GM18520 (cell line): Measurements from ENCODE around the gene MARVELD1.
"Not testable (repeated sequence)": the region's sequence is repeated elsewhere in the genome, so short reads cannot be mapped to it uniquely, and the experiment has no call there.

ENCODE experiments used
- ATAC-seq: cut with Tn5 transposase; IDR thresholded peaks from one replicate; pipeline ENCODE4 v1.9.1; 2021; ENCODE audit not compliant: unreplicated experiment

Gene MARVELD1

DNA sequence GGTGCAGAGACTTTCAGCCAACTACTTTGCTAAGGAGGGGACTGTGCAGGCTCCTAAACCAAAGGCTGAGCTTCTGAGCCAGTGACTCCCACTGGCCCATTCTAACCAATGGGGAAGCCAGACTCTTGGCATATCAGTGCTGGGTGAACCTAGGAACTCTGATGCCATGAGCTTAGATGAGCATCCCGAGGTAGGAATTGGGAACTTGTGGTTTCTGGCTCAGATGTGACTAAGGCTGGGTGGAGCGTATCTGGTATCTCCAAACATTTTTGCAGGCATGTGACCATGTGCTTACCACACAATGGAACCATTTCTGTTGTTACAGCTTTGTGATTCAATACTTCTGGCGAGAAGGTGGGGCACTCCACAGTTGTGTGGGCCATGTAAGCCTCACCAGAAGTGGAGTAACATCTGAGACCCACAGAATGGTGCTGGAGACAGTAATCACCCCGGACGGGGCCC lies 23.9 kb upstream of the MARVELD1 start:
- ATAC-seq = no peak

DNA sequence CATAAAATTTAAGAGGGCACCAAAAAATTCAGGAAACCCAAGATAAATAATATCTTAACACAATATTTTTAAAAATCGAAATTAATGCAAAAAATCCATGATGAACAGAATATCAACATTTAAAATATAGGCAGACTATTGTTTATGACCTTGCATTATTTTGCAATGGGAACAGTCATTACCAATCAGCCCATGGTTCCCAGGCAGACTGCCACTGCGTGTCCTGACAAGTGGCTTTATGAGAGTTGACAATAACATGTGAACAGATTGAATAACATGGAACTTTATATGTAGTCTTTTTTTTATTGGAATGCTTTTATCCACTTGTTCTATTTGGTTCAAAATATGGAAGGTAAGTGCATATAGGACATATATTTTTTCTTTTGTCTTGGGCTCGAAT lies 23.4 kb upstream of the MARVELD1 start:
- no peak for ATAC-seq

DNA sequence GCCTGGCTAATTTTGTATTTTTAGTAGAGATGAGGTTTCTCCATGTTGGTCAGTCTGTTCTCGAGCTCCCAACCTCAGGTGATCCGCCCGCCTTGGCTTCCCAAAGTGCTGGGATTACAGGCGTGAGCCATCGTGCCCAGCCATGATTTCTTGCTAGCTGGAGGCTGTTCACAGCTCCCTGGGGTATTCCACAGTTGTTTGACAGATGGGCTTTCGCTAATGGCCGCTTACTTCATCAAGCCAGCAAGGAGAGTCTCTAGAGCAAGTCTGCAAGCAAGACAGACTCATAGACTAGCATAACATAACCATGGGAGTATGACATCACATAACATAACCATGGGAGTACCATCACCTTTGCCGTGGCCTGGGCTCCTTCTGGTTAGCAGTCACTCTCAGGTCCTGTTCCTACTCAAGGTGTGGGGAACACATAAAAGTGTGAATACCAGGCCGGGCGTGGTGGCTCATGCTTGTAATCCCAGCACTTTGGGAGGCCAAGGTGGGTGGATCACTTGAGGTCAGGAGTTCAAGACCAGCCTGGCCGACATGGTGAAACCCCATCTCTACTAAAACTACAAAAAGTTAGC lies 15.4 kb upstream of the MARVELD1 start:
- not testable (repeated sequence) for ATAC-seq

DNA sequence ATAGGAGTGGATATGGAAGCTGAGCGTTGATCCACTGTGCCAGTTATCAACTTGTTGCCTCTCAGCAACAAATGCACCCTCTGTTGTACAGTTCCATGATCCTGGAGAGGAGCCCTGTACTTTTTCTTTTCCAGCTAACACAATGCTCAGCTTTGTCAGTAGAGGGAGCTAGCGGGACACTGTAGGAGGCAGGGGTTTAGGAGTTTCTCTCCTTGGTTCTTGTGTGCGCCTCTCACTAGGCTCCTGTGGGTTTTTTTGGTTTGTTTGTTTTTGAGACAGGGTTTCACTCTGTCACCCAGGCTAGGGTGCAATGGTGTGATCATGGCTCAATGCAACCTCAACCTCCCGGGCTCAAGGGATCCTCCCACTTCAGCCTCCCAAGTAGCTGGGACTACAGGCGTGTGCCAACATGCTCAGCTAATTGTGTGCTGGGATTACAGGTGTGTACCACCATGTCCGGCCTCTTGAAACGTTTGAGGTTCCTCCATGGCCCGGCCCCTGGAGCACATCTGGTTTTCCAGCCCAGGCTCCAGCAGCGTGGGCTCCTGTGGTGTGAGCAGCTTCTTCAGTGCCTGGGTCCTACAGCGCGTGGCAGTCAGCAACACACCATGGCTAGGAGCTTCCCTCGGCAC lies 12.0 kb upstream of the MARVELD1 start:
- peak; percentile 50 for ATAC-seq

DNA sequence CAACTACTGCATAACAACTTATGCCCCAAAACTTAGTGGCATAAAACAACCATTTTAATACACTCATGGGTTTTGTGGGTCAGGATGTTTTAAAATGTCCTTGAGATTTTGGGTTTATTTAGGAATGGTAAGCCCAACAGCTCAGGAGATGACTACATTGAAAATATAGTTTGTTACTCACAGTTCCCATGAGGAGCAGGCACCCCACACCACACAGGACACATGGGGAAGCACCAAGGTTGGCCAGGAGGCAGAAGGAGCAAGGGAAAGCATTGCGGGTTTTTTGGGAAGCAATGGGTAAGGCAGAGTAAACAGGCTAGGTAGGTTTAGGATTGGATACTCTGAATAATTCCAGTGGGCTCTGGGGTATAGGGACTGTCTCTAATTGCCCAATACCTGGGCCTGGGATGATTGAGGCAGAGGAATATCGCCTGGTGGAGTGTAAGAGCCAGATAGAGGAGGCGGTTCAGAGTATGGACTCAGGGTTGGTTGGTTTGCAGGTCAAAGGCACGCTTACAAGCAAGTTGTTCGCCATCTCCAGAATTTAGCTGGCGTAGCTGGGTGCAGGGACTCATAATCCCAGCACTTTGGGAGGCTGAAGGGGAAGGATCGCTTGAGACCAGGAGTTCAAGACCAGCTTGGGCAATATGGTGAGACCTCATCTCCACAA lies 10.0 kb upstream of the MARVELD1 start:
- no peak for ATAC-seq

DNA sequence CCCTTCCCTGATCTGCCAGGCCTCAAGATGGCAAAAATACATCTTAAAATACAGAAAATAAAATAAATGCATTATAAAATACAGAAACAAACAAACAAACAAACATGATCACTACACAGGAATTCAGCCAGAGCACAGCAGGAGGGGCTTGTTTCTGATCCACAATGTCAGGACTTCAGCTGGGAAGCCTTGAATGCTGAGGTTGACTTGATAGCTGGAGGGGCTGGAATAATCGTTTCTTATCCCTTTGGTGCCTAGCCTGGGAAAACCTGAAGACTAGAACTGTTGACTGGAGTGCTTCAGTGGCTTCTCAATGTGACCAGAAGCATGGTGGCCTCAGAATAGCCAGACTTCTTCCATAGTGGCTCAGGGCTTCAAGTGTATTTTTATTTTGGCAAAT lies 9.2 kb upstream of the MARVELD1 start:
- ATAC-seq = no peak

DNA sequence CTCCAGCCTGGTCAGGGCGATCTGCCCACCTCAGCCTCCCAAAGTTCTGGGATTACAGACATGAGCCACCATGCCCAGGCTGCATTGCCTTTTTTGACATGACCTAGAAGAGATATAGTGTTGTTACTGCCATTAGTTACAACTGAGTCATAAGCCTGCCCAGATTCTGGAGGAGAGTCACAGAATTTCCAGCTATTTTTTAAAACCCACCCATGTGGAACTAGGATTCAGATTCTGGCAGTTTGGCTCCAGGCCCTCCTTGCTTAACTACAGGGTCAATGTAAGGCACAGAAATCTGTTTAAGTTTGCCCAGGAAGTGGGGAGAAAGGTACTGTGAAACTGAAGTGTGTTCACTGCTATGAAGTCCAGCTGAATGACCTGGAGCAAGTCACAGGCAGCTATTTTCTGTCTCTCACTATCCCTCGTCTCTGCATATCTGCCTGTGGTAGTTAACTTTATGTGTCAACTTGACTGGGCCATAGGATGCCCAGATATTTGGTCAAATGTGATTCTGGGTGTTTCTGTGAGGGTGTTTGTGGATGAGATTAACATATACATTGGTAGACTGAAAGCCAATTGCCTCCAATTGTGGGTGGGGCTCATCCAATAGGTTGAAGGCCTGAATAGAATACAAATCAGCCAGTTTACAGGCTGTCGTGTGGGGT lies 8.4 kb upstream of the MARVELD1 start:
- ATAC-seq = no peak

DNA sequence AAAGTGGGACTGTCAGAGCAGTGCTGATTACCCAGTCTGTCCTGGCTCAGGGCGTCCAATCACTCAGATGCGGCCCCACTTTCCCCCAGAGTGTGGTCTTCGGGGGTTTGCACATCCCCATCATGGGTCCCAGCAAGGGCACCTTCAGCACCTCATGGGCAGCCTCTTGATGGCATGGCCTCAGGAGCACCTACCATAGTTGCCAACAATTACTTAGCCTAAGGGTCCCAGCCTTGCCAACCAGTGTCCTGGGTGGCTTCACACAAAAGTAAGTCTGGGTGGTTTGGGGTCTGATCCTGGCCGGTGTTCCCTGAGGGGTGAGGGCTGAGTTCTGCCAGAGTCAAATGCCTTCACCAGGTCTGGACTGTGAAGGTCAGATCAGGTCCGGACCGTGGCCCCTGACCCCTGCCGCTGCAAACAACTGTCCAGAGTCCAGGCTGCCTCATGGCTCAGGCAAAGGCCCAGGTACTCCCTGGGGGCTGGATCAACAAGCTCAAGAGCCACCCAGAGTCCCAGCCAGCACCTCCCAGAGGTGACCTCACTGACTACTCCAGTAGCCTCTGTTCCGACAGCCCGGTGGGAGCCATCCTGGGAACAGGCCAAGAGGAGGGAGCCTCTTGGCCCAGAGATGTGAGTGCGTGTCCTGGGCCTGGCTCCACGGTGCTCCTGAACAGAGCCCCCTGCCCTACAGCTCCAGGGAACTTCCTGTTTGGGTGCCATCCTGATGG lies 6.2 kb upstream of the MARVELD1 start:
- ATAC-seq = no peak

DNA sequence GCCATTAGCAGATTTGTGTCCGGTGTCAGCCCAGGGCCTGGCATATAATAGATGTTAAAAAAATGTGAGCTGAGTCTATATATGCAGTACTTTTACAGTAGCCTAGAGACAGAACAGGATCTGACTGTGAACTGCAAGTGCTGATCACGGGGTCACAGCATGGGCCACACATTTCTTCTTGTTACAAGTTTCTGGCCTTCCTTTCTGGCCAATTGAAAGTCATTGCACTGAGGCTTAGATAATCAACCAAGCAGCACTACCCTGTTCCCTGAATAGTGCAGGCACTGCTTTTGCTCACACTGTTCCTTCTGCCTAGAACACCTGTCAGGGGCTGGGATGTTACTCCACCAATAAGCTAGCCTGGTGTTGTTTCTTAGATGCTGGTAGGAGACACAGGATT lies 5.4 kb upstream of the MARVELD1 start:
- no peak for ATAC-seq

DNA sequence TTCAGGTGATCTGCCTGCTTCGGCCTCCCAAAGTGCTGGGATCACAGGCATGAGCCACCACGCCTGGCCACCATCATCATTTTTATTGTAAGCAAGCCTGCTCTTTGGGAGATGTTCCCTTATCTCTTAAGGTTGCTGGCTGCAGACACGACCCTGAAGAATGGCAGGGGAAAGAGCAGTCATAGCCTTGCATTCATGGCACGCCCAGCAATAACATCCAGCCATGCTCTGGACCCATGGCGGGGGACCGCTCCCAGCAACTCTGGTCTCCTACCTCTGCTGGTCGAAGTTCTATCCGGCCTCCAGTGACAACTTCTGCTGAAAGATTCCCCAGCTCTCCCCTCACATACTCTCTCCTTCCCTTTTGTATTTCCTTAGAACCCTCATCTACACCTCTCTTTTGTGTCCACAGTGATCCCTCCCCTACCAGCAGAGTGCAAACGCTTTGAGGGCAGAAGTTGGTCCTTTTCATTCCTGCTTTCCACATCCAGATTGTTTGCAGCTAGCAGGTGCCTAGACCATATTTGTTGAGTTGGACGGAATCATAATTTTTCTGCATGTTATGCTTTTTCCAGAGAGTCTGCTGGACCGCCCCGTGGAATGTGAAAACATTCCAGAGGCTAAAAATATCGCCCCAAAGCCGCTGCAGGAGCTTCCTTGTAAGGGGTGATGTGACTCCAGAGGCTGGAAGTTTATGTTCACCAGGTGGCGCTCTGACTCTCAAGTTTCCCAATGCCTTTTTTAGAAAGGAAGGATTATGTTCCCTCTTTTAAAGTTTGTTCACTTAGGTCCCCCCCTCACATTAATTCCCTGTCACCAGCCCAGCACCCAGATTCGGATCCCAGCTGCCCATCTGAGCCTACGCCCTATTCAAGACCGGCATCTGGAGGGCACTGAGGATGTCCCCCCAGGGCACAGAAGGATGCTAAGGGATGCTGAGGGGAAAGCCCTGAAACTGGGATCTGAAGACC lies 4.3 kb upstream of the MARVELD1 start:
- no peak for ATAC-seq

DNA sequence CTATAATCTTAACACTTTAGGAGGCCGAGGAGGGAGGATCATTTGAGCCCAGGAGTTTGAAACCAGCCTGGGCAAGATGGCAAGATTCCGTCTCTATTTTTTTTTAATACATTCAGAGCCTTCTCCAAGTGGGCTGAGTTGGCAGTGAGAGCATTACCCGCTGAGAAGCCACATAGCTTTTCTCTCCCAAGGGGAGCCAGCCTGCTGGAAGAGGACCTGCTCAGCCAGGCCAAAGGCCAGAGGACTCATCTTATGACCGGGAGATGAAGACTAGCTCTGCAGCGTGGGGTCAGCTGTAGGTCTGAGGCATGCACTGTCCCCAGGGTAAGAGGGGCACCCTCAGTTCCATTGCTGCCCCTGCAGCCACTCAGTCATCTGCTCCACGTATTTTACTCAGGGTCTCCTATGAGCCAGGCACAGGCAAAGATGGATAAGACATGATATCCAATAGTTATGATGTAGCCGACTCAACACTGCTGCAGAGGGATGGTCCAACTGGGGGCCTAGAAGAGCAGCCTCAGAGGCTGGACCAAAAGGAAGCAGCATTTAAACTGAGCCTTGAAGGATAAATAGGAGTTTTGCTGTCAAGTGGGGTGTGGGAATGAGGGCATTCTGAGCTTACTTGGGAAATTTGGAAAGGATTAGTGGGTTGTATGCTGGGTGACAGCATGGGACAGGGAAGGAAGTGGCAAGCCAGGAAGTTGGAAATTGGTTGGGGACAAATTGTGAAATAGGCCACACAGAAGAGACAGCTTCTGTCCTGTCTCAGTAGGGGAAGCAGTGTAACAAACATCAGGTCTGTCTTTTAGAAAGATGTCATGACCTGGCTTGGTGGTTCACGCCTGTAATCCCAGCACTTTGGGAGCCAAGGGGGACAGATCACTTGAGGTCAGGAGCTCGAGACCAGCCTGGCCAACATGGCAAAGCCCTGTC lies 1.6 kb upstream of the MARVELD1 start:
- ATAC-seq = no peak

DNA sequence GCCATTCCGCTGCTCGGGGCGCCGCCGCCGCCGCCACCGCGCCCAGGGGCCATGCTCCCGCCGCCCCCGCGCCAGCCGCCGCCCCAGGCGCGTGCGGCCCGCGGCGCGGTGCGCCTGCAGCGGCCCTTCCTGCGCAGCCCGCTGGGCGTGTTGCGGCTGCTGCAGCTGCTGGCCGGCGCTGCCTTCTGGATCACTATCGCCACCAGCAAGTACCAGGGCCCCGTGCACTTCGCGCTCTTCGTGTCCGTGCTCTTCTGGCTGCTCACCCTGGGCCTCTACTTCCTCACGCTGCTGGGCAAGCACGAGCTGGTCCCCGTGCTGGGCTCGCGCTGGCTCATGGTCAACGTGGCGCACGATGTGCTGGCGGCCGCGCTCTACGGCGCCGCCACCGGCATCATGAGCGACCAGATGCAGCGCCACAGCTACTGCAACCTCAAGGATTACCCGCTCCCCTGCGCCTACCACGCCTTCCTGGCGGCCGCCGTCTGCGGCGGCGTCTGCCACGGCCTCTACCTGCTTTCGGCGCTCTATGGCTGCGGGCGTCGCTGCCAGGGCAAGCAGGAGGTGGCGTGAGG lies 383 bp downstream of the MARVELD1 start:
- peak; percentile 53 for ATAC-seq

DNA sequence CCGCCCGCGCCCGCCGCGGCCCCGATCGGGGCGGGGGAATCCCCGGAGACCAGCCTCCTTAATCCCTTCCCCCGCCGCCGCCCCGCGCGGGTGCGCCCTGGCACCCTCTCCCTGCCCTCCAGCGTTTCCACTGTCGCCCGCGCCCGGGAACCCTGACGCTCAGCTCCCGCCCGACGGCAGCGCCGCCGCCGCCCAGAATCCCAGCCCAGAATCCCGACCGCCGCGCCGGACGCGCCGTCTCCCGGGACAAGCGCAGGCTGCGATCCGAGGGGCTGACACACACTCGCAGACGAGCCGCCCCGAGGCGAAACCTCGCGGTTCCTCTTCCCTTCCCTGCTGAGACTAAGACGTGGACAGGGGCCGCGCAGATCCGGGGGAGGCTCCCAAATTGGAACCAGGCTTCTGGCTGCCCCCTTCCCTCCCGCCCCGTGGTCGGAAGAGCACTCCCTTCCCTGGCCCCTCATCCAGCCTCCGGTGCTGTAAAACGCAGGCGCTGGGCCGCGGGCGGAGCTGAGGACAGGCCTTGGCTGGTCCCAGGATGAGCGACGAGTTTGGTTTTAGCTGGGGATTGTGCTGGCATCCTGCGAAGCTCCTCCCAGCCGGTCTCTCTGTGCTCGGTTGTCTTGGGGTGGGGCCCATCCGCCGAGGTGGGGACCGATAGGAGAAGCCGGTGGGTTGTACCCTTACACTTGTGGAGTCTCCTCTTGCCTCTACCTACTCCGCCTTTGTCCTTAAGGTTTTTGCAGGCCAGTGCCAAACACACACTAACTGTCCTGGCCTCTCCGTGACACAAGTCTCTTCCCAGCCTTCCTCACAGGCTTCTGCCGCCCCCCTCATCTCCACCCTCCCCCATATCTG lies 1.1 kb downstream of the MARVELD1 start:
- ATAC-seq = peak; percentile 20

DNA sequence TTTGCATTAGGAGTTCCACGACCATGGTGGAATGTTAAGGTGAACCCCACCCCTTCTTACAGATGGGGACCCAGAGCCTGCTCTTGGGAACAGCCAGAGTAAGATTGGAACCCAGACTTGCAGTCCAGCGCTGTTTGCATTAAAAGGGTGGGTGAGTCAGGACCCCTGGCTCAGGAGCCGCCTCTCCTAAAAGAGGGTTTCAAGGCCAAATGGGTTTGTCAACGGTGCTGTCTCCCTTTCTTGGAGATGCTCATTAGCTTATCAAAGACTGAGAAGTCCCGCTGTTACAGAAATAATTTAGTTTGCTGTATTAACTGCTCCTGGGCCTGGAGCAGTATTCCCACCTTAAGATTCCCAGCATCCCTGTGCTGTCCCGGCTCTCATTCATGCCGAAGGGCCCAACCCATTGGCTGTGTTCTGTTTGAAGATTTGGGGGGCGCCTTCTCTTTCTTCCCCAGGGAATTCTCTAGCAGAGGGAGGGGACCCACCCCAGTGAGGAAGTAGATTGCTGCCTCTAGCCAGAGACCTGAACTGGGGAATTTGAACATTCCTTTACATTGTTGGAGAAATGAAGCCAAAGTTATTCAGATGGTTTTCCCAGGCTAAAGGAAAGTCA lies 1.8 kb downstream of the MARVELD1 start:
- no peak for ATAC-seq

DNA sequence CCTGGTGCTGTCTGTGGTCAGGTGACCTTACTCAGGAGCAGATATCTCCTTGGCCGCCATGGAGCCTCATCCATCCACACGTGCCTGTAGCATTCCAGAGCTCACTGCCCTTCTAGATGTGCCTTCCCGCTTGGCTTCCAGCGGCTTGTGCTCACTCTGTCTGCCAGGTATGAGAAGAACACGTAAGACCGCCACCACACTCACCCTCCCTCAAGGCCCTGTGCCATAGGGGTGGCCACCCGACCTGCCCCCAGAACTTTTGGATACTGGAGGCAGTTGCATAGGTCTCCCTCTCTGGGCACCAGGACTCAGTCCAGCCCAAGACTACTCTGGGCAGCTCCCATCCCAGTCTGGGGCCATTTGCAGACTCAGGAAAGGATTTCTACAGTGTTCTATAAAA lies 4.1 kb downstream of the MARVELD1 start:
- ATAC-seq = no peak

DNA sequence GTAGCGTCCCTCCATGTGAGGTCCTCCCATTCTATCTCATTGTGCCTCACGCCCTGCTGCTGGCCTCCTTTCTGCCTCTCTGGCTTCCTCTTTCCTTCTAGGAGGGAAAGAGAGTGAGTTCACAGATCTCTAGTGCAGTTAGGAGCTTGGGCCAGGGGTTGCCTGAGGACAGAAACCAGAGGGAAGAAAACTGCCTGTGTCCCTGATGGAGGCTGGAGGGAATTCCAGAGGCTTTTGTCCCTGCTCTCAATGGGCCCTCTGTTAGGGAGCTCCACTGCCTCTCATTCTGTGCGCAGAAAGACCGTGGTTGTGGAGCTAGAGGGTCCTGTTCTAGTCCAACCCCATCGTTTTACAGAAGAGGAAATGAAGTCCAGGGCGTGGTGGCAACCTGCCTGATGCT lies 4.6 kb downstream of the MARVELD1 start:
- no peak for ATAC-seq

DNA sequence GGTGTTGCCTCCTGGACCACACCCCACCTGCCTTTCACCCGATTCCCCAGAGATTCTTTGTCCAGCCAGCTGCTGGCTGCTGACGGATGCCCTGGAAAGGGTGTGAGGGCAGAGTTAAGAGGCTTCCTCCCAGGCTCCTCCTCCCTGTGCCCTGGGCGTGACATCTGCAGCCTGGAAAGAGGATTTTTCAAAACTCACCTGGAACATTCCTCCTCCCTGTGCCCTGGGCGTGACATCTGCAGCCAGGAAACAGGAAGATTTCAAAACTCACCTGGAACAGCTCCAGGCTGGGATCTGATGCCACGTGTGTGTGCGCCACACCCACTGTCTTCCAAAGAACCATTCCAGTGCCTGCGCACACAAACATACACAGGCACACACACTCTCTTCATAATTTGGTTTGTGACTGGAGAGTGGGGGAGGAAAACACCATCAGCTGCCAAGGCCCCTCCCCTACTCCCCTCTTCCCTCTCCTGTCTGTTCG lies 5.2 kb downstream of the MARVELD1 start:
- no peak for ATAC-seq
